ENCODE results near the gene DTX1. TPM values are rescaled to one million over a fixed set of nuclear protein-coding genes. Genes with fewer than 3 reads are reported as not detected.

Gene DTX1
- total RNA-seq, 1 donor from 2014 or later = 8.1 TPM

GRCh38 chr12:113092607-113093408 is 36.3 kb downstream of the DTX1 start:
- peaks cover 45% of the 10 kb centered on the region for H3K27me3 Mint-ChIP-seq (ENCODE audit: low read depth)
- no peak for DNase-seq (ENCODE audit: low read depth, low spot score)
- no peaks in the 10 kb centered on the region for H3K9me3 Mint-ChIP-seq
- H3K36me3 Mint-ChIP-seq (ENCODE audit: low read depth) = no peaks in the 10 kb centered on the region
- no peak overlapping the region for H3K4me3 Mint-ChIP-seq
- H3K4me1 Mint-ChIP-seq = peaks cover 11% of the 10 kb centered on the region
- H3K27ac Mint-ChIP-seq (ENCODE audit: unreplicated experiment) = no peak overlapping the region
- peak; percentile 31 for TF ChIP-seq CTCF (conservative IDR thresholded peaks at IDR 0.05)

GRCh38 chr12:113093409-113094101 is 37.0 kb downstream of the DTX1 start:
- H3K27ac Mint-ChIP-seq (ENCODE audit: unreplicated experiment) = no peak overlapping the region
- H3K4me3 Mint-ChIP-seq = no peak overlapping the region
- TF ChIP-seq CTCF (conservative IDR thresholded peaks at IDR 0.05) = no peak
- H3K36me3 Mint-ChIP-seq (ENCODE audit: low read depth) = no peaks in the 10 kb centered on the region
- H3K27me3 Mint-ChIP-seq (ENCODE audit: low read depth) = peaks cover 44% of the 10 kb centered on the region
- H3K9me3 Mint-ChIP-seq = no peaks in the 10 kb centered on the region
- DNase-seq (ENCODE audit: low read depth, low spot score) = no peak
- peaks cover 18% of the 10 kb centered on the region for H3K4me1 Mint-ChIP-seq

- no peaks in the 10 kb centered on the region for H3K36me3 Mint-ChIP-seq (ENCODE audit: low read depth)
- TF ChIP-seq CTCF (conservative IDR thresholded peaks at IDR 0.05) = no peak
- peaks cover 45% of the 10 kb centered on the region for H3K27me3 Mint-ChIP-seq (ENCODE audit: low read depth)
- H3K9me3 Mint-ChIP-seq = no peaks in the 10 kb centered on the region
- H3K27ac Mint-ChIP-seq (ENCODE audit: unreplicated experiment) = no peak overlapping the region
- H3K4me3 Mint-ChIP-seq = no peak overlapping the region
- H3K4me1 Mint-ChIP-seq = peaks cover 18% of the 10 kb centered on the region
- DNase-seq (ENCODE audit: low read depth, low spot score) = no peak
These were observed 38.2 kb downstream of the DTX1 start for GRCh38 chr12:113094738-113095137.

GRCh38 chr12:113095405-113095804 is 38.9 kb downstream of the DTX1 start:
- peaks cover 39% of the 10 kb centered on the region for H3K27me3 Mint-ChIP-seq (ENCODE audit: low read depth)
- H3K9me3 Mint-ChIP-seq = no peaks in the 10 kb centered on the region
- no peaks in the 10 kb centered on the region for H3K36me3 Mint-ChIP-seq (ENCODE audit: low read depth)
- peaks cover 18% of the 10 kb centered on the region for H3K4me1 Mint-ChIP-seq
- DNase-seq (ENCODE audit: low read depth, low spot score) = no peak
- TF ChIP-seq CTCF (conservative IDR thresholded peaks at IDR 0.05) = no peak
- no peak overlapping the region for H3K27ac Mint-ChIP-seq (ENCODE audit: unreplicated experiment)
- no peak overlapping the region for H3K4me3 Mint-ChIP-seq

GRCh38 chr12:113096675-113097461 is 40.3 kb downstream of the DTX1 start:
- H3K4me1 Mint-ChIP-seq = peaks cover 18% of the 10 kb centered on the region
- no peaks in the 10 kb centered on the region for H3K9me3 Mint-ChIP-seq
- no peak for DNase-seq (ENCODE audit: low read depth, low spot score)
- H3K4me3 Mint-ChIP-seq = no peak overlapping the region
- H3K27ac Mint-ChIP-seq (ENCODE audit: unreplicated experiment) = no peak overlapping the region
- no peak for TF ChIP-seq CTCF (conservative IDR thresholded peaks at IDR 0.05)
- H3K36me3 Mint-ChIP-seq (ENCODE audit: low read depth) = no peaks in the 10 kb centered on the region
- H3K27me3 Mint-ChIP-seq (ENCODE audit: low read depth) = peaks cover 26% of the 10 kb centered on the region

Measured in neural crest cell (in vitro differentiated cells).